Medulla oblongata (tissue), 1 donor: ENCODE results near the gene BGLAP.
"Not testable (repeated sequence)": the region's sequence is repeated elsewhere in the genome, so short reads cannot be mapped to it uniquely, and the experiment has no call there.

ENCODE experiments used
- DNase-seq: peaks from one replicate; pipeline ENCODE4 v3.0.0-alpha.2; 2015; ENCODE audit errors: extremely low spot score

The BGLAP gene

DNA sequence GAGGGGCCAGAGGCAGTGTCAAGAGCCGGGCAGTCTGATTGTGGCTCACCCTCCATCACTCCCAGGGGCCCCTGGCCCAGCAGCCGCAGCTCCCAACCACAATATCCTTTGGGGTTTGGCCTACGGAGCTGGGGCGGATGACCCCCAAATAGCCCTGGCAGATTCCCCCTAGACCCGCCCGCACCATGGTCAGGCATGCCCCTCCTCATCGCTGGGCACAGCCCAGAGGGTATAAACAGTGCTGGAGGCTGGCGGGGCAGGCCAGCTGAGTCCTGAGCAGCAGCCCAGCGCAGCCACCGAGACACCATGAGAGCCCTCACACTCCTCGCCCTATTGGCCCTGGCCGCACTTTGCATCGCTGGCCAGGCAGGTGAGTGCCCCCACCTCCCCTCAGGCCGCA lies at the start of gene BGLAP:
BGLAP (plus strand) TSS at position 259 of the 400 bp plus-strand sequence; CDS start at position 307, 48 bp downstream.
- no peak for DNase-seq

DNA sequence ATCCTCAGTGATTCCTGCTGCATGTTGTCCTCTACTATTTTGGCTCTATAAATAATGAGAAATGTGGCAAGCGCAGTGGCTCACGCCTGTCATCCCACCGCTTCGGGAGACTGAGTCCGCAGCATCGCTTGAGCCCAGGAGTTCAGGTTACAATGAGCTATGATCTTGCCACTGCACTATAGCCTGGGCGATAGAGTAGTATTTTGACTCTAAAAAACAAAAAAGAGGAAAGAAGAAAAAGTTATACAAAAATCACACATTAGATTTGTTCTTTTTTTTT lies 48.8 kb upstream of the BGLAP start:
- DNase-seq, result peak; percentile 11

DNA sequence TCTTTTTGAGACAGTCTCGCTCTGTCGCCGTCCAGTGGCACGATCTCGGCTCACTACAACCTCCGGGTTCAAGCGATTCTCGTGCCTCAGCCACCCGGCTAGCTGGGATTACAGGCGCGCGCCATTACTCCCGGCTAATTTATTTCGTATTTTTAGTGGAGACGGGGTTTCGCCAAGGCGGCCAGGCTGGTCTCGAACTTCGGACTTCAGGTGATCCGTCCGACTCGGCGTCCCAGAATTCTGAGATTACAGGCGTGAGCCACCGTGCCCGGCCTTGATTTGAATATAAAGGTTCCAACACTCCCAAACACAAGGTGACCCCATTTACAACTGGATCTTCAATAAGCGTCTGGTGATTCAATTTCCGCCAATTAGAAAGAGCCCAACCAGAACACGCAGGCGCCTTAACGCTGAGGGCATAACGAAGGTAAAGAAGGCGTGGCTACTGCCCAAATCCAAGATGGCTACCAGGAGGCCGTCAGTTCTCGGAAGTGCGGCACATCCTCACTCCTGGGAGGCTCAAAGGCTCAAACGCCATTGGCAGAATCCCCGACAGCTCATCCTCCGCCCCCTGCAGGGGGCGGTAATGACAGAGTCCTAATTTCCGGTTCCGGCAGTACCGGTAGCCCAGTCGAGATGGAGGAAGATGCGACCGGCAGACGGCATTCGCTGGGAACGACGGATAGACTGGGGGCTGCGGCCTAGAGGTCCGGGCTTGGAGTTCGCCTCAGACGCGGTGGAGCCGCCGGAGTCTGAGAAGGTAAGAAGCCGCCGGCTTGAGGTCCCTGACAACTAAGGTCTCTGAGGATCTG lies 48.3 kb upstream of the BGLAP start, which contains the start of gene SLC25A44:
SLC25A44 (plus strand) TSS at position 617 of the 812 bp plus-strand sequence. CDS start 5,744 bp downstream, outside the sequence.
- peak; percentile 100 for DNase-seq

DNA sequence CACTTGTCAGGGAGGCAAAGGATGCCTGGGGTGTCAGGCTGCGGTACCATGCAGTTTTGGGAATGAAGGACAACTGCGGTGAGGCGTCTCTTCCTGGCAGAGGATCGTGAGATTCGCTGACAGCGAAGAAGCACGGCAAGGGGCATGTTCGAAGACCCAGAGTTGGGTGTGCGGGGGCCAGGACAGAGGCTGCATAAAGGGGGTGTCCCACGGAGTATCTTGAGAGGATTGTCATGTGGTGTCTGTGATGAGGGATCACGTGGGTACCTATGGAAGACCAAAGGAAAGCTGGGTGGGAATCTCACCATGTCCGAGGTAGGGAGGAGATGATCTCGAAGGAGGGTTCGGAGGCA lies 47.7 kb upstream of the BGLAP start:
- DNase-seq, result peak; percentile 21

- DNase-seq, result no peak
Observed at GRCh38 chr1:156195853-156196252, 46.1 kb upstream of the BGLAP start.

DNA sequence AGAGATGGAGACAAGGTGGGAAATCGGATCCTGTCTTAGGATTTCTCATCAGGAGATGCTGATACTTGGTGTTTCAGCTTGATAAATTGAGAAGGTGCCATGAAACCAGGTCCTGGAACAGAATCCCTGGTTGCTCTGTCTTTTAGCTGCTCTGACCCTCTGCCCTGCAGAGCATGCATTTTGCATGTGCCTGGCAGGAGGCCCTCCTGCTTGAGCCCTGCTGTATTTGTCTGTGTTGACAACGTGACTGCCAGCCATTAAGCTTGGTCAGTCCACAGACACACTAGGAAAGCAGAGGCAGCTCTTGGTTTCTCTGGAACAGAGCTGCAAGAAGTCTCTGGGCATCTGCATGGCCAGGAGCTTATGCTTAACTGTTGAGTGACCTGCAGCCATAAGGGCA lies 45.5 kb upstream of the BGLAP start:
- no peak for DNase-seq

- DNase-seq, result no peak
Observed at GRCh38 chr1:156198831-156199349, 43.1 kb upstream of the BGLAP start.

DNA sequence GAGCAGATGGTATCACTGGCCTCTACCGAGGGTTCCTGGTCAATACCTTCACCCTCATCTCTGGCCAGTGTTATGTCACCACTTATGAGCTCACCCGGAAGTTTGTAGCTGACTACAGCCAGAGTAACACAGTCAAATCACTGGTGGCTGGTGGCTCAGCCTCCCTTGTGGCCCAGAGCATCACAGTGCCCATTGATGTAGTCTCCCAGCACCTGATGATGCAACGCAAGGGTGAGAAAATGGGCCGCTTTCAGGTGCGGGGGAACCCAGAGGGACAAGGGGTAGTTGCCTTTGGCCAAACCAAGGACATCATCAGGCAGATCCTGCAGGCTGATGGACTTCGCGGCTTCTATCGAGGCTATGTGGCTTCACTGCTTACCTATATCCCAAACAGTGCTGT lies 41.9 kb upstream of the BGLAP start:
- DNase-seq, result no peak

- no peak for DNase-seq
Observed at GRCh38 chr1:156203331-156203730, 38.7 kb upstream of the BGLAP start.

DNA sequence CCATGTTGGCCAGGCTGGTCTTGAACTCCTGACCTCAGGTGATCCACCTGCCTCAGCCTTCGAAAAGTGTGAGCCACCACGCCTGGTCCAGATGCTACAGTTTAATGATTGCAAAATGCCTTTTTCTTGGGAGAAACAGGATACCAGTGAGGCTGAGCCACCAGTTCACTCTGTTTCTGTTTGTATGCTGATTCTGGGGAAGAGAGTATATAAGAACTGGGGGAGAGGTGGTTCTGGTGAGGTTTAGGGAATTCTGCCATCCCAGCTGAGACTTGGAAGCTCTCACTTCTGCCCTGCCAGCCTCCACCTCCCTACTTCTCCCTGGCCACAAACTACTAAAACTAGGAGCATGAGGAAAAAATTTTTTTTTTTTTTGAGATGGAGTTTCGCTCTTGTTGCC lies 37.3 kb upstream of the BGLAP start:
- DNase-seq, result no peak

DNA sequence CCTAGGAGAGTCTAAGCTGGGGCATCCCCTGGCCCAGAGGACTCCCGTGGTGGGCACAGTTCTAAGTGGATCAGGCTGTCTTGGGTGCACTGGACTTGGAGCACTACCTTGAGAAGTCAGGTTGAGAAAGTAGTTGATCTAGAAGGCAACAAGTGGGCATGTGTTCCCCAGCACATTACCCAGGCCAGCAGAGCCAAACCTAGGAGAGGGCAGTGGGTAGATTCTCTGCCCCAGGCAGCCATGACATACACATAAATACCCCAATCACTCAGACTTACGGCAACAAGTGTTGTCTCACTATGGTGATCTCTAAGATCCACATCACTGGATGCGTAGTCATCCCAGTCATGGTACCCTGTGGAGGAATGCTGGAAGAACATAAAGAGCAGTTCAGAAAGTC lies 30.7 kb upstream of the BGLAP start:
- DNase-seq, result no peak

DNA sequence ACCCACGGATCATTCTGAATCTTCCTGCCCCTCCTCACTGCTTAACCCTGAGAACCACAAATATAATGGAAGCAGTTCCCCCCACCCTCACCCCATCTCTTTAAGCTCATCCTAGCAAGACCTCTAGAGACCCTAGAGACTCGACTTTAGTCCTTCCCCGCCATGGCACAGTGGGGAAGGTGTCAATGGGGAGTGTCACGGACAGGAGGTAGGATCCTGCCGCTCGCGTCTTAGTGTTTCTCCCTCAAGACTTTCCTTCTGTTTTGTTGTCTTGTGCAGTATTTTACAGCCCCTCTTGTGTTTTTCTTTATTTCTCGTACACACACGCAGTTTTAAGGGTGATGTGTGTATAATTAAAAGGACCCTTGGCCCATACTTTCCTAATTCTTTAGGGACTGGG lies 29.9 kb upstream of the BGLAP start:
- DNase-seq, result no peak

DNA sequence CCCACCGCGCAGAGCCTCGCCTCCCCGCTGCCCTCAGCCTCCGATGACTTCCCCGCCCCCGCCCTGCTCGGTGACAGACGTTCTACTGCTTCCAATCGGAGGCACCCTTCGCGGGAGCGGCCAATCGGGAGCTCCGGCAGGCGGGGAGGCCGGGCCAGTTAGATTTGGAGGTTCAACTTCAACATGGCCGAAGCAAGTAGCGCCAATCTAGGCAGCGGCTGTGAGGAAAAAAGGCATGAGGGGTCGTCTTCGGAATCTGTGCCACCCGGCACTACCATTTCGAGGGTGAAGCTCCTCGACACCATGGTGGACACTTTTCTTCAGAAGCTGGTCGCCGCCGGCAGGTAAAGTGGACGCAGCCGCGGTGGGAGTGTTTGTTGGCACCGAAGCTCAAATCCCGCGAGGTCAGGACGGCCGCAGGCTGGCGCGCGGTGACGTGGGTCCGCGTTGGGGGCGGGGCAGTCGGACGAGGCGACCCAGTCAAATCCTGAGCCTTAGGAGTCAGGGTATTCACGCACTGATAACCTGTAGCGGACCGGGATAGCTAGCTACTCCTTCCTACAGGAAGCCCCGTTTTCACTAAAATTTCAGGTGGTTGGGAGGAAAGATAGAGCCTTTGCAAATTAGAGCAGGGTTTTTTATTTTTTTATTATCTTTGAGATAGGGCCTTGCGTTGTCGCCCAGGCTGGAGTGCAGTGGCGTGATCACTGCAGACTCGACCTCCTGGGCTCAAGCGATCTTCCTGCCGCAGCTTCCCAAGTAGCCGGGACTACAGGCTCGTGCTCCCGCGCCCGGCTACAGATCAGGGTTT lies 28.9 kb upstream of the BGLAP start, which contains the start of gene PMF1:
PMF1 (plus strand) TSS at position 175 of the 811 bp plus-strand sequence; CDS start at position 184, 9 bp downstream.
- DNase-seq, result peak; percentile 98

DNA sequence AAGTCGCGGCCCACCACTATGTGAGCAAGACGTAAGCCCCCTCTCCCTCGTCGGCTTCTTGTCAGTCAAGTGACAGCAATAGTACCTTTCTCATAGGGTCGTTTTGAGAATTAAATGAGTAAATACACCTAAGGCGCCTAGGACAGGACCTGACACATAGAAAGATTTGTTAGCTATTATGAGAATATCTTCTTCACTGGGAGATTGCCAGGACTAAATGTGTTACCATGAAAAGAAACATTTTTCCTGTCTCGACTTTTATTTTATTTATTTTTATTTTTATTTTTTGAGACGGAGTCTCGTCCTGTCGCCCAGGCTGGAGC lies 28.4 kb upstream of the BGLAP start:
- no peak for DNase-seq

DNA sequence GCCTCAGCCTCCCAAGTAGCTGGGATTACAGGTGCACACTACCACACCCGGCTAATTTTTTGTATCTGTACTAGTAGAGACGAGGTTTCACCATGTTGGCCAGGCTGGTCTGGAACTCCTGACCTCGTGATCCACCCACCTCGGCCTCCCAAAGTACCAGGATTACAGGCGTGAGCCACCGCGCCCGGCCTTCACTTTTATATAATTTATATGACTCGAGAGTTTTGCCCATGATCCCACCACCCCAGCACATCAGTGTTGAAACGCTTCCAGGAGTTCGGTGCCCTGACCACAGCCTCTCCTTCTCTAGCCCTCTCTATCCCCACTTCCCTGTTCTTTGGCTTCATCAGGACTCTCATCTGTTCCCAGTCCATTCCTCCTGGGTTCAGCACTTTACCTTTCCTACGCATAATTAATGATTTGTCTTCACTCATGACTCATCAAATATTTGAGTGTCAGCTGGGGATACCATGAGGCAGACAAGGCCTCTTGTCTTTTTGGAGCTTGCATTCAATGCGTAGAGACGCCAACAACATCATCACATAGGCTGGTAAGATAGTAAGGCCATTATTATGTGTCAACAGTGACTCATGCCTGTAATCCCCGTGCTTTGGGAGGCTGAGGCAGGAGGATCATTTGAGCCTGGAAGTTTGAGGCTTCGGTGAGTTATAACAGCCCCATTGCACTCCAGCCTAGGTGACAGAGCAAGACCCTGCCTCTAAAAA lies 27.8 kb upstream of the BGLAP start:
- no peak for DNase-seq

DNA sequence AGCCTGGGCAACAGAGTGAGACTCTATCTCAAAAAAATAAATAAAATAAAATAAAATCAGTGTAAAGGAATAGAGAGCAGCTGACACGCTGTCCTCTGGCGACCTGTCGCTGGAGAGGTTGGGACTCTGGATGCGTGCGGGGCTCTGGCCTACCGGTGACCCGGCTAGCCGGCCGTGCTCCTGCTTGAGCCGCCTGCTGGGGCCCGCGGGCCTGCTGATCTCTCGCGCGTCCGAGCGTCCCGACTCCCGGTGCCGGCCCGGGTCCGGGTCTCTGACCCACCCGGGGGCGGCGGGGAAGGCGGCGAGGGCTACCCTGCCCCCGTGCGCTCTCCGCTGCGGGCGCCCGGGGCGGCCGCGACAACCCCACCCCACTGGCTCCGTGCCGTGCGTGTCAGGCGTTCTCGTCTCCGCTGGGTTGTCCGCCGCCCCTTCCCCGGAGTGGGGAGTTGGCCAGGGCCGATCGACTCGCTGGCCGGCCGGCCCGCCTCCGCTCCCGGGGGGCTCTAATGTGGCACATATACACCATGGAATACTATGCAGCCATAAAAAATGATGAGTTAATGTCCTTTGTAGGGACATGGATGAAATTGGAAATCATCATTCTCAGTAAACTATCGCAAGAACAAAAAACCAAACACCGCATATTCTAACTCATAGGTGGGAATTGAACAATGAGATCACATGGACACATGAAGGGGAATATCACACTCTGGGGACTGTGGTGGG lies 25.5 kb upstream of the BGLAP start:
- DNase-seq, result not testable (repeated sequence)

DNA sequence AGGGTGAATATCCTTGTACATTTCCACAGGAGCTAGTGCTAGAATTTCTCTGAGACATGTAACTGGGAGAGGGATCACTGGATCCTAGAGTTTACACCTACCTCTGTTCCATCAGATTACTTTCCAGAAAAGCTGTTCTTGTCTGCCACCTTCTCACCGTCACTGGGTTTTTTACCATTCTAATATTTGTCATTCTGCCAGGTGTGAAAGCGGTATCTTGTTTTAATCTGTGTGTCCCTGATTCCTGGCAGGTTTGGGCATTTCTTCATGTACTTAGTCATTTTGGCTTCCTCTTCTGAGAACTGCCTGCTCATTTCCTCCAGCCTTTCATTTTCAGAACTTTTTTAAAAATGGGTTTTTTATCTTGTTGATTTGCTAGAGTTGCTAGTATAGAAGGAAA lies 24.1 kb upstream of the BGLAP start:
- no peak for DNase-seq

DNA sequence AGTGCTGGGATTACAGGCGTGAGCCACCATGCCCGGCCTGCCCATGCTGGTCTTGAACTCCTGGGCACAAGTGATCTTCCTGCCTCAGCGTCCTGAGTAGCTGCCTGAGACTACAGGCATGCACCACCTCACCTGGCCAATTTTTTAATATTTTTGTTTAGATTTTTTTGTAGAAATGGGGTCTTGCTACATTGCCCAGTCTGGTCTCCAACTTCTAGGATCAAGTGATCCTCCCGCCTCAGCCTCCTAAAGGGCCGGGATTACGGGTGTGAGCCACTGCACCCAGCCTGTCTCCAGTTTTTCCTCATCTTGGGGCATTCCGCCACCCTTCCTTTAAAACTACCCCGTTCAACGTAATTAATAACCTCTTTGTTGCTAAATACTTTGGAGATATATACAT lies 21.8 kb upstream of the BGLAP start:
- DNase-seq, result no peak

GRCh38 chr1:156221986-156222692 lies 19.8 kb upstream of the BGLAP start:
- DNase-seq, result no peak

DNA sequence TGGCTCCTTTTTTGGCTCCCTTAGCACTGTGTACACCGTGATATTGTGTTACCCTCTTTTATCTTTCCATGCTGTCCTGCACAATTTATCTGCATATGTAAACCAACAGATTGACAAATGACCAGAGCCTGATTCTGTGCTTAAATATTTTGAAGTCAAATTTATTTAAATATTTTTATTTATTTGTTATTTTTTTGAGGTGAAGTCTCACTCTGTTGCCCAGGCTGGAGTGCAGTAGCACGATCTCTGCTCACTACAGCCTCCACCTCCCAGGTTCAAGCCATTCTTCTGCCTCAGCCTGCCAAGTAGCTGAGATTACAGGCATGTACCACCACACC lies 16.3 kb upstream of the BGLAP start:
- DNase-seq, result no peak

GRCh38 chr1:156226116-156226538 lies 15.9 kb upstream of the BGLAP start:
- DNase-seq, result no peak
